Gastrocnemius medialis (tissue), 4 donors: Measurements from ENCODE around the gene NUP188.

ENCODE experiments used
- POLR2A ChIP-seq, 2 donors: fragments of 450-650 bp; IDR thresholded peaks; one replicate each; pipeline ENCODE4 v1.6.1; 2017; ENCODE audit warnings: antibody characterized with exemption in 2 of 2, mild to moderate bottlenecking in 2 of 2, moderate library complexity in 2 of 2
- TF ChIP-seq, protein P1 (sequence below), 5 experiments: fragments of 450-650 bp in 3 of 5; fragments of 200-600 bp in 2 of 5; sonication (generic) in 2 of 5; IDR thresholded peaks in 4 of 5; conservative IDR thresholded peaks in 1 of 5; 1 replicate in 4 of 5; 2 replicates in 1 of 5; pipeline ENCODE4 v1.5.1; 2016 to 2019; ENCODE audit warnings: antibody characterized with exemption in 5 of 5, mild to moderate bottlenecking in 3 of 5, moderate library complexity in 3 of 5

DNA sequence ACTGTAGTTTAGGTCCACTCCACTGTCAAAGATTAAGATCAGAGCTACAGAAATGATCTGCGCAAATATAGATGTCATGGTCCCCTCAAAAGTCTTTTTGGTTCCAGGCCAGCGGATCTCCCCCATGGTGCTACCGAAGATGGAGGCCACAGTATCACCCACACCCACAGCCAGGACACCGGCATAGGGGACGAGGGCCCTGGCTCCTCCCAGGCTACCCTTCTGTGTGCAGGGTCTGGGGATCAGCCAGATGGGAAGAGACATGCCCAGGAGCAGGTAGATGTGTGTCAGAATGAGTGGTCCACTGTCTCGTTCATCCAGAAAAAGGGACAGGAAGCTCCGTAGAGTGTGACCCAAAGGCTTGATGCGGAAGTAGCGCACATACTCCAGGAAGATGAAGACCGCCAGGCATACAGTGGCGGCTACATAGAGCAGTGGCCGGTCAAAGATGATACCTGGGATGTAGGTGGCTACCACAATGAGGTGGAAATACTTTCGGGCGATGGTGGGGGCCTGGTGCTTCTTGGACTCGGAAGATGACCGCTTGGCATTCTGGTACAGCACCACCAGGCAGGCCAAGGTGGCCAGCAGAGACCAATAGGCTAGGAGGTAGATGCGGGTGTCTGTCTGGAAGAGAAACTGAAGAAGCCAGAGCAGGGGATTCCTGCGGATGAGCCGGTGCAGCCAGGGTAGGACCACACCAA lies 1.5 kb upstream of the NUP188 start:
- TF ChIP-seq, protein P1, sequence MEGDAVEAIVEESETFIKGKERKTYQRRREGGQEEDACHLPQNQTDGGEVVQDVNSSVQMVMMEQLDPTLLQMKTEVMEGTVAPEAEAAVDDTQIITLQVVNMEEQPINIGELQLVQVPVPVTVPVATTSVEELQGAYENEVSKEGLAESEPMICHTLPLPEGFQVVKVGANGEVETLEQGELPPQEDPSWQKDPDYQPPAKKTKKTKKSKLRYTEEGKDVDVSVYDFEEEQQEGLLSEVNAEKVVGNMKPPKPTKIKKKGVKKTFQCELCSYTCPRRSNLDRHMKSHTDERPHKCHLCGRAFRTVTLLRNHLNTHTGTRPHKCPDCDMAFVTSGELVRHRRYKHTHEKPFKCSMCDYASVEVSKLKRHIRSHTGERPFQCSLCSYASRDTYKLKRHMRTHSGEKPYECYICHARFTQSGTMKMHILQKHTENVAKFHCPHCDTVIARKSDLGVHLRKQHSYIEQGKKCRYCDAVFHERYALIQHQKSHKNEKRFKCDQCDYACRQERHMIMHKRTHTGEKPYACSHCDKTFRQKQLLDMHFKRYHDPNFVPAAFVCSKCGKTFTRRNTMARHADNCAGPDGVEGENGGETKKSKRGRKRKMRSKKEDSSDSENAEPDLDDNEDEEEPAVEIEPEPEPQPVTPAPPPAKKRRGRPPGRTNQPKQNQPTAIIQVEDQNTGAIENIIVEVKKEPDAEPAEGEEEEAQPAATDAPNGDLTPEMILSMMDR (IDR thresholded peaks at IDR 0.05 in 4 of 5, conservative IDR thresholded peaks at IDR 0.05 in 1 of 5) = no peak
- no peak for TF ChIP-seq POLR2A (IDR thresholded peaks at IDR 0.05)
